Stimulated activated CD4-positive, alpha-beta T cell treated with anti-CD3 and anti-CD28 coated beads, Interleukin-15, amount 100 ng/mL, for 24 hours (primary cell): ENCODE measurements around the gene SCN8A.

Source experiments
- DNase-seq: peaks from one replicate; pipeline ENCODE4 v3.0.0-alpha.2; 2020

The SCN8A gene

DNA sequence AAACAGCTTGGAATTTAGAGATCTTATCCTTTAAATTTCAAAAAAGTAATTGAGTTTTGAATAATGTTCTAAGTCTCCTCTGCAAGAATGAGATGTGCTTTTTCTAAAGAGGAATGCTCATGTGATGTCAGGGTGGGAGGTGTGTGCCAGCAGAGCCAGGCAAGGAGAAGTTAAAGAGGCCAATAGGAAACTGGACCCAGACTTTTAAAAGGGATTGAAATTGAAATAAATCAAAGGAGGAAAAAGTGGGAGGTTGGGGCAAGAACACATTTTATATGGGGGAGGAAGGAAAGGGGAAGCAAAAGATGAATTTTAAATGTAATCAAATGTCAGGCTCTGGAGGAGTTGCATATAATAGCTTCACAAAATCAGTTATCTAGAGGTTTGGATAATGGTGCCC, 131.4 kb downstream of the SCN8A start:
- no peak for DNase-seq

GRCh38 chr12:51726161-51726560, 135.1 kb downstream of the SCN8A start:
- no peak for DNase-seq

- no peak for DNase-seq
Measured at GRCh38 chr12:51726931-51727330, 135.9 kb downstream of the SCN8A start.

- no peak for DNase-seq
Measured at GRCh38 chr12:51729331-51729730, 138.3 kb downstream of the SCN8A start.

DNA sequence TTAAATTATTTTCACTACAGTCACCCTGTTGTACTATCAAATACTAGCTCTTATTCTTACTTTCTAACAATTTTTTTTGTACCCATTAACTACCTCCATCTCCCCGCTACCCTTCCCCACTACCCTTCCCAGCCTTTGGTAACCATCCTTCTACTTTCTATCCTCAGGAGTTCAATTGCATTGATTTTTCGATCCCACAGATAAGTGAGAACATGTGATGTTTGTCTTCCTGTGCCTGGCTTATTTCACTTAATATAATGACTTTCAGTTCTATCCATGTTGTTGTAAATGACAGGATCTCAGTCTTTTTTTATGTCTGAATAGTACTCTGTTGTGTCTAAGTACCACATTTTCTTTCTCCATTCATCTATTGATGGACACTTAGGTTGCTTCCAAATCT, 139.7 kb downstream of the SCN8A start:
- no peak for DNase-seq

- DNase-seq: no peak
Measured at GRCh38 chr12:51740536-51740935, 149.5 kb downstream of the SCN8A start.

DNA sequence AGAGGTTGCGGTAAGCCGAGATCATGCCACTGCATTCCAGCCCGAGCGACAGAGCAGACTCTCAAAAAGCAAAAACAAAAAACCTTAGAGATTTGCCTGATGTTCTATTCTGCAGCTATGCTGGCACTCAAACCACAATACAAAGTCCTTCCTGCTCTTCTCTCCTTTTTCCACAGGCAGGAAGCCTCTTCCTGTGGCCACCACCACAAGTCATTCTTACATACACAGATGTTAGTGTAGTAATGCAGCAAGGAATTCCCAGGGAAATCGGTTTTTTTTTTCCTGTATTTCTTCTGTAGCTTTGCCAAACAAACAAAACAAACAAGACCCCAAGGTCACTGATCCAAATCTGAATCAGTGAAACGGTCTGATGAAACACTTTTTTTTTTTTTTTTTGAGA, 153.2 kb downstream of the SCN8A start:
- no peak for DNase-seq

DNA sequence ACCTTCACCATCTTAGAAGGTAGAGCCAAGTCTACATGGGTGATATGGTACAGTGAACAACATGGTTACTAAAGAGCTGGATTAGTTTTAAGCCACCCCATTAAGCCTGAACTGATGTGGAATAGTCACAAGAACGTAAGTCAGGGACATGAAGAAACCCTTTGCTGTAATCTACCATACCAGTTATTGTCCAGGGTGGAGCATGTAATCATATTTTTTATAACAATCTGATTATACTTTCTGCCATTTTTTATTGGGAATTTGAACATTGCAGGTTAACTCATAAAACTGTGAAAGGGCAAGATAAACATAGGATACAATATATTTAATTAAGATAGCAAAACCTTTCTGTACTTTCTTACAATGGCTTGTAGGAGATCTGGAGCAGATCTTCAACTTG, 153.9 kb downstream of the SCN8A start:
- DNase-seq: no peak

DNA sequence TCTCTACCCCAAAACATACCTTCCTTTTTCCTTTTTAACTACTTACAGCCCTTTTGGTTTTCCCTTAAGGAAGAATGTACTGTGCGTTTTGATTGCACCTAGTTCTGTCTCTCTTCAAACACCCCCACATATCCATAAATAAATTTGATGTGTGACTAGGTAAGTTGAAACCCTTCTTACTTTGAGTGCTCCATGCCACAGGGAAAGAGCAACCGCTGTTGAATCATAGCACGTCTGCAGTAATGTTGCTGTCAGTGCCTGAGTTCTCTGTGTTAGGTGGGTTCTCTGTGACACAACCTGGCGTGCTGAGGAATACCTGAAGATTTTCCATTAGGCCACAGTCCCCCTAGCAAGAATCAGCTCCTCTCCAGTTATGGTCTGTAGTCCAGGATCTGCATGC, 155.4 kb downstream of the SCN8A start:
- DNase-seq: no peak

DNA sequence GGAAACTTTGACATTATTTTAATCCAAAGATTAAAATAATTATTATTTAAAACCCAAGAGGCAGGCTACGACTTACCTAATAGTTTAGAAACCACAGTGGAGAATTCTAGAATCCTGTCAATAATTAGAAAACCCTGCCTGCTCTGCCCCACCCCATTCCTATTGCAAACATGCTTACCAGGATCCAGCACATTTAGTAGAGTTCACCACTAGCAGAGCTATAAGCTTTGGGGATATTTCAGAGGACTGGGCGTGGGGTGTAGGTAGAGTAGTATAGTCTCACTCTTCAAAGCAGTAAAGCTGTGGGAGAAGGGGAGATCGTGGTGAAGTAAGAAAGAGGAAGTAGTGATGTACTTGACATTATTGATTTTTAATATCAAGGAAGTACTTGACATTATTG, 157.2 kb downstream of the SCN8A start:
- DNase-seq: no peak

DNA sequence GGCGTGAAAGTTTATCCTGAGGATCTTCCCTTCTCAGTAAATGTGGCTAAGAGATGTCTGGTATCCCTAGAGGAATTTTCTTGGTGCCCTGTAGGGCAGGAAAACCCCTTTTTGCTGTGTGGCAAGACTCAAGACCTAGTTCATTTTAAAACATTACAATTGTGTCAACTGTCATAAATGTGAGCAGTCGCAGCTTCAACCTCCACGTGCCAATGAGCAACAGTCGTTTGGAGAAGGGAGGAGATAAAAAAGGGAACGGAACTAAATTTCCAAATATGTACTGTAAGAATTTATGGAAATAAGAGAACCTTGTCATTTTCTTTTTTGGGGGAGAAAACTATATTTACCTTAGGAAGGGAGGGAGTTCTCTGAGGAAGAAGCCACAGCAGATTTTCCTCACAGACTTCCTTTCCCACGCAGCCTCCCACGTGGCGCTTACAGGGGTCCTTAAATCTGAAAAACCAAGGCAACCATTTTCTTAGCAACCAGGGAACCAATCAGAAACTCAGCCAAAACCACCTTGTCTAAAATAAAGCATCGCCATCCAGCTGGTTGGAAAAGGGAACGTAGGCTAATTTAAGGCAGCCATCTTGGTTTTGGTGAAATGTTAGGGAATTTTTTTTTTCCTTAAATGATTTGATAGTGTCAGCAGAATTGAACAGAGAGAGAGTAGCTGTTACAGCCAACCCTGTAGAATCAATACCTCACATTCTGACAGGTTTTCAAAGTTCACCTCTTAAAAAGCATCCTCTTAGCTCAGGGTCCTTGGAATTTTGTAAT, 158.4 kb downstream of the SCN8A start:
- no peak for DNase-seq

GRCh38 chr12:51749986-51750317, 158.9 kb downstream of the SCN8A start:
- no peak for DNase-seq

DNA sequence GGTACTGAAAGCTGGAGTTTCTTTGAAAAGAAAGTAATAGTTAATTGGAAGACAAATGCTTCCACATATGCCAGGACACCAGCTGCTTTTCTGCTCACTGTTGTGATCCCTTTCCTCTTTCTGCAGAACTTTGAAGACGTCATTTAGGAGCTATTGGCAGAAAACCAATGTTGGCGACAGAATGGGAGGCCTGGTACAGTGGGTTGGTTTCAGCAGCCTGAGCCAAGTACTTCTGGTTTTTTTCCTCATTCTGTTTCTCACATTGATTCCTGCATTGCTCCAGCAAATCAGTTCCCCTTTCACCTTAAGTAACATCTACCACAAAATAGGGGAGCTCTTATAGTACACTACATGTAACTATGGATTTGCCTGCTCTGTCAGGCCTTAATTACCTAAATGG, 160.6 kb downstream of the SCN8A start:
- DNase-seq: no peak

DNA sequence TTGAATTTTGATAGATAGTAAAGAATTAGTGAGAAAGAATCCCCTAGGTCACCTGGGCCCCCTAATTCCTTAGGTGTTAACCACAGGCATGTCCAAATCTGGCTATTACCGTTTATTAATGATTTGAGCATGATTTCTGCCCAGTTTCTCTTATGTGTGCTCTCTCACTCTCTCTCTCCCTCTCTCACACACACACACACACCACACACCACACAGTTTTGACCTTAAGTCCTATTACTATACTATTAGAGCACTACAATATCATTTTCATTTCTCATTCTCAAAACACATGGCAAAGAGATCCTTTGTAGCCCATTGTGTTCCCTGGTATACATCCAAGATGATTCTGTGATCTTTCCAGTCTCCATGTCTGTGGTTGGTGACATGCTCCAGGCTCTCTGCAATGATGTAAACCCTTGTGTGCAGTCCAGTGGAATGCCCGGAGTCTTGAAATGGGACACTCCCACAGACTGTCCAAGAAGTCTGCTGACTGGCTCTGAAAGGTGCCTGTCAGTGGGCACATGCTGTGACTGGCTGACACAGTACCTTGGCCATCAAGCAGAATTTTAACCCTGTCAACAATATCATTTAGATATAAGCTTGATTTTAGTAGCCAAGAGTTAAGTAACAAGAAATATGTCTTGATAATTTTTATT, 161.3 kb downstream of the SCN8A start:
- DNase-seq: no peak

DNA sequence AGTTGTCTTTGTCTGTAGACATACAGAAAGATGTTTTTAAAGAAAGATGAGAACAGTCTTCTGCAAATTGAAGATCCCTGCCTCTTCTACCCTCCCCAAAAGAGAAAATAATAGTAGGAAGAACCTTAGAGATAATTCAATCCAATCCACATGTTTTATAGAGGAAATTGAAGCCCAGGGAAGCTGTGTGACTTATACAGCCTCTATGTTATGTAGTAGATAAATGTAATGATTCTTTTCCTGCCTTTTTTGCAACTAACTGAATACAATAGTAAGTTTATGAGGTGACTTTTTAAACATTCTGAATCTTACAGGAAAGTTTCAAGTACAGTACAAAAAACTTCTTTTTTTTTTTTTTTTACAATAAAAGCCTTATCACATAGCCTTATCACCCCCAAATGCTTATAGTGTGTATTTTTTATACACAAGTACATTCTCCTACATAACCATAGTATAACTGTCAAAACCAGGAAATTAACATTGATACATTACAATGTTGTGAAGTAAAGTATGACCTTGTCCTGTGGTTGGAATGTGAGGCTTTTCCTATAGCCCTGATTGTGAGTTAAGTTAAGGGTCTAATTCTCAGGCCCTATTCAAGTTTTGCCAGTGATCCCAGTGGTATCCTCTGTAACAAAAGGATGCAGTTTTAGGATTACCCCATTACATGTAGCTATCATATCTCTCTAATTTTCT, 163.1 kb downstream of the SCN8A start:
- no peak for DNase-seq

DNA sequence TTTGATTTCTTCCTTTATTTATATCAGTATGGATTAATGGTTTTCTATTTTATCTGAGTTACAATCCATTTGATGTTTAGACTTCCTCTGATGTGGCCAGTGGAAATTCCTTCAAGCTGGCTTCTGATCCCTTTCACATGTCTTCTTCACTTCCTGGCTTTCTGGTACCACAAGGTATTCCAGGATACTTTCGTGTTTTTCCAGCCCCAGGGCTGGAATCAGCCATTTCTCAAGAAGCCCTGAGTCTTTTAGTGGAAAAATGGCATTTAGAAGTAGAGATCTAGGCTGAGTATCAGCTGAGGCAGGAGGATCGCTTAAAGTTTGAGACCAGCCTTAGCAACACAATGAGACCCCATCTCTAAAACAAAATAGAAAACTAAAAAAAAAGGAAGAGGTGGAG, 164.2 kb downstream of the SCN8A start:
- DNase-seq: no peak

GRCh38 chr12:51759175-51759574, 168.1 kb downstream of the SCN8A start:
- no peak for DNase-seq

GRCh38 chr12:51759695-51760094, 168.7 kb downstream of the SCN8A start:
- DNase-seq: no peak

DNA sequence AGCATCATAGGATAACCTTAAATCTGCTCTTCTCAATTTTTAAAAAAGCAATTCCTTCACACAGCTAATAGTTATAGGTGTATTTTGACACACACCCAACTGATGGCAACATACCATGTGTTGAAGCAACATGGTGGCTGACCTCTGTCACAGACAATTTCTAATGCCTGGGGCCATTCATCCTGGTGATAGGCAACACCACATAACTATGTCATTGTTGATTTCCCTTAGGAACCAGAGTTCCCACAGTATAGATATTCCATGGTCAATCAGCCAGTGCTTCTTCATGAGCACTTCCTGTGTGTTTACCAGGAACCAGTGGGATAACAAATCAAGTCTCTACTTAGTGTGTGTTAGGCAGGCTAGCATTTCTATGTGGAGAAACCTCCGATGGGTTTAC, 169.2 kb downstream of the SCN8A start:
- DNase-seq: no peak

- no peak for DNase-seq
Measured at GRCh38 chr12:51763743-51764142, 172.7 kb downstream of the SCN8A start.

DNA sequence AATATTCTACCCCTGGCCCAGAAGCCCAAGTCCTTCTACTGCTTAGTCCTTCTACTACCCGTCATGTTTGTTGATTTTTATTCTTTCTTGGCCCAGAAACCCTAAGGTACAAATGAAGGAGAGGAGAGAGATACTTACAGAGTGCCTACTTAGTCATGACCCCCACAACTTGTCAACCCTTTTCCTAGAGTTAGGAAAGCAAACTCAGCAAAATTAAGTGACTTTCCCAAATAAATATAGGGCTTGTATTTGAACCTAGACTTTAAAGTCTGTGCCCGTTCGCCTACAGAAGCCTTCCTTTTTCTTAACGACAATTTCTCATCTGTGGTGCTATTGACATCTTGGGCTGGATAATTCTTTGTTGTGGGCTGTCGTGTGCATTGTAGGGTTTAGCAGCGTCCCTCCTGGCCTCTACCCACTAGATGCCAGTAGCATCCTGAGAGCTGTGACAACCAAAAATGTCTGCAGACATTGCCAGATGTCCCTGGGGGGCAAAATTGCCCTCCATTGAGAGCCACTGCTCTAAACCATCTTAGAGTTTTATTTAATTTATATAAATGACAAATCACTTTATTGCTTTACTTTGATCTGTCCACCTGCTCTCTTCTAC, 175.1 kb downstream of the SCN8A start:
- DNase-seq: no peak

- no peak for DNase-seq
Measured at GRCh38 chr12:51771008-51771407, 180.0 kb downstream of the SCN8A start.

DNA sequence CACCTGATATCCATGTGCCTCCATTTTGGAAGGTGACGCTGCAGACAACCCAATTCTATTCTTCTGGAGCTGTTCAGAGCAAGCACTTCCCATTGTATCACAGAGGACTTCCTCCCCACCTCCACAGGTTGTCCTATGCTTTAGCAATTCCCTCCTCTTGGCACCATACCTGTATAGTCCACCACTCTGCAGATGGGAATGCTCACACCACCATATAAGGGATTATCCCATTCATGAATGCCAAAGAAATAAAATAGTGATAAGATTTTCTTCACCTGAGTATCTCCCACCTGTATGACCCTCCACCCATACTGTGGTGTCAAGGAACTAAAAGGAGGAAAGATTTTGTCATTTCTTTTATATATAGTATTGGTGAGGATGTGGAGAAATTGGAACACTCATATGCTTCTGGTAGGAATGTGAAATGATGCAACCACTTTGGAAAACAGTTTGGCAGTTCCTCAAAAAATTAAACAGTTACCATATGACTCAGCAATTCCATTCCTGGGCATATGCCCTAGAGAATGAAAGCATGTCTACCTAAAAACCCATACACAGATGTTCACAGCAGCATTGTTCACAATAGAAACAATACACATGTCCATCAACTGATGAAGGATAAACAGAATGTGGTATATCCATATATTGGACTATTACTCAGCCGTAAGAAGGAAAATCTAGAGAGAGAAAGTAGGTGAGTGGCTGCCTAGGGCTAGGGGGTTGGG, 182.3 kb downstream of the SCN8A start:
- no peak for DNase-seq
